Thyroid gland (tissue), 4 donors: ENCODE measurements around the gene NNMT. TPM values are rescaled to one million over a fixed set of nuclear protein-coding genes. Genes with fewer than 3 reads are reported as not detected.

ENCODE experiments used
- DNase-seq, 2 donors: peaks; one replicate each; pipeline ENCODE4 v3.0.0-alpha.2; 2019
- H3K27ac ChIP-seq, 3 donors: fragments of 200-600 bp; sonication (generic); 1 replicate in 2 of 3; 2 replicates in 1 of 3; pipeline ENCODE4 v1.5.1; 2016 to 2019; ENCODE audit warnings: mild to moderate bottlenecking in 1 of 3, moderate library complexity in 1 of 3
- H3K27me3 ChIP-seq: fragments of 200-600 bp; sonication (generic); one replicate; pipeline ENCODE4 v1.5.1; 2019
- H3K36me3 ChIP-seq, 2 donors: fragments of 200-600 bp; sonication (generic); one replicate each; pipeline ENCODE4 v1.5.1; 2016 to 2019
- H3K4me1 ChIP-seq, 2 donors: fragments of 200-600 bp; sonication (generic); one replicate each; pipeline ENCODE4 v1.5.1; 2017 to 2019
- H3K4me3 ChIP-seq, 3 donors: fragments of 200-600 bp; sonication (generic); replicated peaks in 1 of 3; 1 replicate in 2 of 3; 2 replicates in 1 of 3; pipeline ENCODE4 v1.5.1; 2016; ENCODE audit warnings: mild to moderate bottlenecking in 1 of 3
- H3K9me3 ChIP-seq: fragments of 200-600 bp; sonication (generic); one replicate; pipeline ENCODE4 v1.5.1; 2017
- POLR2A ChIP-seq, 2 donors: fragments of 450-650 bp; IDR thresholded peaks; one replicate each; pipeline ENCODE4 v1.6.1; 2017; ENCODE audit warnings: antibody characterized with exemption in 2 of 2, mild to moderate bottlenecking in 2 of 2, moderate library complexity in 1 of 2
- WGBS, 2 donors: methylation state at CpG; one replicate each; pipeline ENCODE4 v1.1.5; 2017; 5-methylcytosine and 5-hydroxymethylcytosine counted together
- intact Hi-C: fragments of 100-400 bp; cut with DNase I; formaldehyde crosslinking; loops from one replicate; pipeline ENCODE4 v1.15.1; 2023
- total RNA-seq, 4 donors: library from RNA; depleted of rRNA; stranded (reverse); fragments of >200 nt; gene quantifications; one replicate each; pipeline ENCODE4 v1.2.3, GENCODE V29; 2016
- TF ChIP-seq, protein P1 (sequence below), 6 experiments: fragments of 200-600 bp in 3 of 6; fragments of 450-650 bp in 3 of 6; sonication (generic) in 3 of 6; IDR thresholded peaks; one replicate each; pipeline ENCODE4 v1.5.1; 2016 to 2019; ENCODE audit warnings: antibody characterized with exemption in 6 of 6, mild to moderate bottlenecking in 2 of 6, inconsistent platforms in 1 of 6, moderate library complexity in 1 of 6

The NNMT gene
- total RNA-seq, result 100 to 1,000 TPM in 3 of 4 donors, 10 to 100 TPM in 1; 78.1 to 459 (median 185) TPM

DNA sequence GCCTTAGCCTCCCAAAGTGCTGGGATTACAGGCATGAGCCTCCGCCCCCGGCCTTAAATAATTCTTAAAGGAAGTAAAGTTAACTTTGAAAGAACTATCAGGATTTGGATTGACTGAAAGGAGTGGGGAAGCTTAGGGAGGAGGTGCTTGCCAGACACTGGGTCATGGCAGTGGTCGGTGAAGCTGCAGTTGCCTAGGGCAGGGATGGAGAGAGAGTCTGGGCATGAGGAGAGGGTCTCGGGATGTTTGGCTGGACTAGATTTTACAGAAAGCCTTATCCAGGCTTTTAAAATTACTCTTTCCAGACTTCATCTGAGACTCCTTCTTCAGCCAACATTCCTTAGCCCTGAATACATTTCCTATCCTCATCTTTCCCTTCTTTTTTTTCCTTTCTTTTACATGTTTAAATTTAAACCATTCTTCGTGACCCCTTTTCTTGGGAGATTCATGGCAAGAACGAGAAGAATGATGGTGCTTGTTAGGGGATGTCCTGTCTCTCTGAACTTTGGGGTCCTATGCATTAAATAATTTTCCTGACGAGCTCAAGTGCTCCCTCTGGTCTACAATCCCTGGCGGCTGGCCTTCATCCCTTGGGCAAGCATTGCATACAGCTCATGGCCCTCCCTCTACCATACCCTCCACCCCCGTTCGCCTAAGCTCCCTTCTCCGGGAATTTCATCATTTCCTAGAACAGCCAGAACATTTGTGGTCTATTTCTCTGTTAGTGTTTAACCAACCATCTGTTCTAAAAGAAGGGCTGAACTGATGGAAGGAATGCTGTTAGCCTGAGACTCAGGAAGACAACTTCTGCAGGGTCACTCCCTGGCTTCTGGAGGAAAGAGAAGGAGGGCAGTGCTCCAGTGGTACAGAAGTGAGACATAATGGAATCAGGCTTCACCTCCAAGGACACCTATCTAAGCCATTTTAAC, at the start of gene NNMT:
NNMT (plus strand) TSS at position 724 of the 929 bp plus-strand sequence; CDS start at position 882, 158 bp downstream.
- peak within 1 kb of the TSS in 2 of 3 donors; percentile 25 to 28 for H3K4me3 ChIP-seq
- 72 to 74% methylated on average over 11 of the region's 11 CpGs for WGBS, 2 donors
- H3K36me3 ChIP-seq, result peaks cover 4 to 10% of the 10 kb centered on the region in 2 donors
- no peaks in the 10 kb centered on the region for H3K27me3 ChIP-seq
- peaks cover 0 to 3% of the 10 kb centered on the region in 2 donors for H3K4me1 ChIP-seq
- intact Hi-C loops, result no loop called here
- TF ChIP-seq, protein P1, sequence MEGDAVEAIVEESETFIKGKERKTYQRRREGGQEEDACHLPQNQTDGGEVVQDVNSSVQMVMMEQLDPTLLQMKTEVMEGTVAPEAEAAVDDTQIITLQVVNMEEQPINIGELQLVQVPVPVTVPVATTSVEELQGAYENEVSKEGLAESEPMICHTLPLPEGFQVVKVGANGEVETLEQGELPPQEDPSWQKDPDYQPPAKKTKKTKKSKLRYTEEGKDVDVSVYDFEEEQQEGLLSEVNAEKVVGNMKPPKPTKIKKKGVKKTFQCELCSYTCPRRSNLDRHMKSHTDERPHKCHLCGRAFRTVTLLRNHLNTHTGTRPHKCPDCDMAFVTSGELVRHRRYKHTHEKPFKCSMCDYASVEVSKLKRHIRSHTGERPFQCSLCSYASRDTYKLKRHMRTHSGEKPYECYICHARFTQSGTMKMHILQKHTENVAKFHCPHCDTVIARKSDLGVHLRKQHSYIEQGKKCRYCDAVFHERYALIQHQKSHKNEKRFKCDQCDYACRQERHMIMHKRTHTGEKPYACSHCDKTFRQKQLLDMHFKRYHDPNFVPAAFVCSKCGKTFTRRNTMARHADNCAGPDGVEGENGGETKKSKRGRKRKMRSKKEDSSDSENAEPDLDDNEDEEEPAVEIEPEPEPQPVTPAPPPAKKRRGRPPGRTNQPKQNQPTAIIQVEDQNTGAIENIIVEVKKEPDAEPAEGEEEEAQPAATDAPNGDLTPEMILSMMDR (IDR thresholded peaks at IDR 0.05), result no peak
- TF ChIP-seq POLR2A (IDR thresholded peaks at IDR 0.05), result peak in 1 of 2 donors; percentile 38
- no peaks in the 10 kb centered on the region for H3K9me3 ChIP-seq
- H3K27ac ChIP-seq, result peak within 1 kb of the TSS; percentile 81 to 84 (median 83)
- DNase-seq, result peak; percentile 25 to 28

DNA sequence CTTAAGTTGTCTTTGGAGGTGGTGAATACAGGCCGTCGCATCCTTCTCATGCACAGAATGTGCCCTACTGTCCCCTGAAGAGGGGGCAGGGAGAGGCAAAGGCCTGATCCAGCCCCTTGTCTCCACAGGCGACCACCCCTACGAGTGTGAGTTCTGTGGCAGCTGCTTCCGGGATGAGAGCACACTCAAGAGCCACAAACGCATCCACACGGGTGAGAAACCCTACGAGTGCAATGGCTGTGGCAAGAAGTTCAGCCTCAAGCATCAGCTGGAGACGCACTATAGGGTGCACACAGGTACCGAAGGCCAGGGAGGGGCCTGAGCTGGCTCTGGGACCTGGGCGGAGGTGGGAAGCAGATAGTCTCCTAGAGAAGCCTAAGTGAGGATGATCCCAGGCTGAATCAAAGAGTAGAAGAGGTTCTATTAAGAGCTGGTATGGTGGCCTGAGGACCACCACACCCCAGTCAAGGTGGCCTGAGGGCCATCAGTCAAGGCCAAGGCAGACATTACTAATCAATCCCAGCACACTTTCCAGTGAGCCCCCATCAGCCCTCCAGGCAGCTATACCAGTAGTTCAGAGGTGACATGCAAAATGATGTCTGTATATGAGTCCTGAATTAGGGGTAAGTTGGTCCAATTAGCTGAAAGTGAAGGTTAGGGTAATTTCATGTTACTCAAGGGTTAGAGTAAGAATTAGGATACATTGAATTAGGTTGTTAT, 49.0 kb upstream of the NNMT start:
- Histone ChIP-seq H3K27ac (no peak overlapping the region), H3K4me1 (peaks cover 0 to 22% of the 10 kb centered on the region in 2 donors), H3K36me3 (peaks cover 87 to 90% of the 10 kb centered on the region in 2 donors), H3K4me3 (no peak overlapping the region), H3K27me3 (no peaks in the 10 kb centered on the region), H3K9me3 (no peaks in the 10 kb centered on the region)
- DNase-seq, result peak; percentile 35 to 47
- intact Hi-C loops, result no loop called here
- no peak for TF ChIP-seq POLR2A (IDR thresholded peaks at IDR 0.05)
- TF ChIP-seq, protein P1 (IDR thresholded peaks at IDR 0.05), result no peak
- 42 to 55% methylated on average over 11 of the region's 11 CpGs for WGBS, 2 donors

DNA sequence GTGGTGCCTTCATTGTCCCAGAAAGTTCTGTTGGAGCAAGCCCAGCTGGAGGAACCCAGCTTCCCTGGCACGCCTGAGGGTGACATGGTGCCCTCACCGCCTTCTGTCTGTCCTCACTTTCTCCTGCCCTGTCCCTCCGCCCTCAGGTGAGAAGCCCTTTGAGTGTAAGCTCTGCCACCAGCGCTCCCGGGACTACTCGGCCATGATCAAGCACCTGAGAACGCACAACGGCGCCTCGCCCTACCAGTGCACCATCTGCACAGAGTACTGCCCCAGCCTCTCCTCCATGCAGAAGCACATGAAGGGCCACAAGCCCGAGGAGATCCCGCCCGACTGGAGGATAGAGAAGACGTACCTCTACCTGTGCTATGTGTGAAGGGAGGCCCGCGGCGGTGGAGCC, 46.0 kb upstream of the NNMT start:
- intact Hi-C loops, result no loop called here
- TF ChIP-seq POLR2A (IDR thresholded peaks at IDR 0.05), result no peak
- WGBS, 2 donors, result 82 to 88% methylated on average over 17 of the region's 17 CpGs

DNA sequence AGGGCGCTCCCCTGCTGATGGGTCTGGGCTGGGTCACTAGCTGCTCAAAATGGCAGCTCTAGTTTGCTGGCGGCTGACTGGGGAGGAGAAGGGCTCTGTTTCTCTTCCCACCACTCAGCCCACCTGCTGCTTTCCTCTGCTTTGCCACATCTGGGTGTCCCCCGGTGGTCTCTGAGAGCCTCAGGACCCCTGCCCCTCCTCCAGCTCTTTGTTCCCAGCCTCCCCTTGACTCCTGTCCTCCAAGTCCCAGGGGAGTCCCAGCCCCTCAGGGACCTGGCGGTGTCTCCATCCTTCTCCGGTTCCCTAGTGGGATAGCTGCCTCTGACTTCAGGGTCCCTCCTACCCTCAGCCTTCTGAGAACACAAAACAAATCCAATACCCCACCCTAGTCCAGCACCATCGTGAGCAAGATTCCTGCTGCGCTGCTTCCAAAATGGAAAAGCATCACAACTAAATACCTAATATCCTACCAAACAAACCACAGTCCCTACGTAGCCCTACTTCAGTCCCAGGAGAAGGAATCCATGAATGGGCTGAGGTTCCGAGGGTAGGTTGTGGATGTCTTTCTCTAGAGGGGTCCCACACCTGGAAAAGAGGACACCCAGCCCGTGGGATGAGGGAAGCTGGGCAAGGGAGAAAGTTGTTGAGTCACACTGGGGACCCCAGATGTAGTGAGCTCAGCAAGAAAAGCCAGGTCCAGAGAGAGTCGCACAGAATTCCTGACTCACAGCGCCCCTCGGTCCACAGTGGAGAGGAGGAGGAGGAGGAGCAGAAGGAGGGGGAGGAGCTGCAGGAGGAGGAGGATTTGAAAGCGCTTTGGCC, 45.0 kb upstream of the NNMT start:
- DNase-seq, result no peak
- H3K36me3 ChIP-seq, result peaks cover 56 to 68% of the 10 kb centered on the region in 2 donors
- intact Hi-C loops, result no loop called here
- peaks cover 2 to 19% of the 10 kb centered on the region in 2 donors for H3K4me1 ChIP-seq
- H3K4me3 ChIP-seq, result no peak overlapping the region
- peak overlapping the region in 2 of 3 donors; percentile 42 to 52 for H3K27ac ChIP-seq
- H3K27me3 ChIP-seq, result no peaks in the 10 kb centered on the region
- TF ChIP-seq, protein P1 (IDR thresholded peaks at IDR 0.05), result no peak
- no peak for TF ChIP-seq POLR2A (IDR thresholded peaks at IDR 0.05)
- 88 to 89% methylated on average over 12 to 14 of the region's 14 CpGs for WGBS, 2 donors
- no peaks in the 10 kb centered on the region for H3K9me3 ChIP-seq

More for the DNA sequence above, 46.0 kb upstream of the NNMT start:
- no peak overlapping the region for H3K4me3 ChIP-seq
- DNase-seq, result no peak
- no peaks in the 10 kb centered on the region for H3K9me3 ChIP-seq
- H3K27ac ChIP-seq, result no peak overlapping the region
- H3K4me1 ChIP-seq, result peaks cover 0 to 18% of the 10 kb centered on the region in 2 donors
- no peaks in the 10 kb centered on the region for H3K27me3 ChIP-seq
- peaks cover 64 to 75% of the 10 kb centered on the region in 2 donors for H3K36me3 ChIP-seq
